ENCODE measurements around the gene WWC2.

DNA sequence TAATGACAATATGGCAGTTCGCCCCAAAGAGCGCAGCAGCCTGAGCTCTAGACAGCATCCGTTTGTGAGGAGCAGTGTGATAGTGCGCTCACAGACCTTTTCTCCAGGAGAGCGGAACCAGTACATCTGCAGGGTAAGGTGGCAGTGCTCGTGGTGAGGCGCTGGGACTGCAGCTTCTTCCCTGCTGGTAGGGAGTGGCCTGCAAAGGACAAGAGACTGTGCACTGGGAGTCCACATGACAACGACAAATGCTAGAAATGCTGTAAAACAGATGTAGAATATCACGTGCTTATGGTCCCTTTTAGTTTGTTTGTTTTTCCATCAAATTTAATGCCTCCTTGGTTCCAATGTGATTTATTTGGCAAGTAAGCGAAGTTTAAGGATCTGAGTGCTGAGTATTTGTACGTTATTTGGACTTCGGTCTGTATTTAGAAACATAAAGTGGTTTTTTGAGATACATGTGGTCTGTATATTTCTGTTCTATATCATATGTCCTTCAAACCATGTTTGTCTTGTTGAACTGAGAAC is 185.3 kb downstream of the WWC2 start:
- no peak for TF ChIP-seq EZH2 (IDR thresholded peaks at IDR 0.05; ENCODE audit: insufficient read depth, poor library complexity, severe bottlenecking)
- no peak for TF ChIP-seq EZH2phosphoT487 (IDR thresholded peaks at IDR 0.05; ENCODE audit: insufficient read depth, low read depth)
